GM10847 (cell line): ENCODE measurements around the gene FBXL14.

Experiments
- POLR2A ChIP-seq: IDR thresholded peaks from 2 replicates; pipeline ENCODE4 v1.6.1; 2011; ENCODE audit not compliant: insufficient read length; ENCODE audit errors: extremely low read depth

The FBXL14 gene, protein sequence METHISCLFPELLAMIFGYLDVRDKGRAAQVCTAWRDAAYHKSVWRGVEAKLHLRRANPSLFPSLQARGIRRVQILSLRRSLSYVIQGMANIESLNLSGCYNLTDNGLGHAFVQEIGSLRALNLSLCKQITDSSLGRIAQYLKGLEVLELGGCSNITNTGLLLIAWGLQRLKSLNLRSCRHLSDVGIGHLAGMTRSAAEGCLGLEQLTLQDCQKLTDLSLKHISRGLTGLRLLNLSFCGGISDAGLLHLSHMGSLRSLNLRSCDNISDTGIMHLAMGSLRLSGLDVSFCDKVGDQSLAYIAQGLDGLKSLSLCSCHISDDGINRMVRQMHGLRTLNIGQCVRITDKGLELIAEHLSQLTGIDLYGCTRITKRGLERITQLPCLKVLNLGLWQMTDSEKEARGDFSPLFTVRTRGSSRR

DNA sequence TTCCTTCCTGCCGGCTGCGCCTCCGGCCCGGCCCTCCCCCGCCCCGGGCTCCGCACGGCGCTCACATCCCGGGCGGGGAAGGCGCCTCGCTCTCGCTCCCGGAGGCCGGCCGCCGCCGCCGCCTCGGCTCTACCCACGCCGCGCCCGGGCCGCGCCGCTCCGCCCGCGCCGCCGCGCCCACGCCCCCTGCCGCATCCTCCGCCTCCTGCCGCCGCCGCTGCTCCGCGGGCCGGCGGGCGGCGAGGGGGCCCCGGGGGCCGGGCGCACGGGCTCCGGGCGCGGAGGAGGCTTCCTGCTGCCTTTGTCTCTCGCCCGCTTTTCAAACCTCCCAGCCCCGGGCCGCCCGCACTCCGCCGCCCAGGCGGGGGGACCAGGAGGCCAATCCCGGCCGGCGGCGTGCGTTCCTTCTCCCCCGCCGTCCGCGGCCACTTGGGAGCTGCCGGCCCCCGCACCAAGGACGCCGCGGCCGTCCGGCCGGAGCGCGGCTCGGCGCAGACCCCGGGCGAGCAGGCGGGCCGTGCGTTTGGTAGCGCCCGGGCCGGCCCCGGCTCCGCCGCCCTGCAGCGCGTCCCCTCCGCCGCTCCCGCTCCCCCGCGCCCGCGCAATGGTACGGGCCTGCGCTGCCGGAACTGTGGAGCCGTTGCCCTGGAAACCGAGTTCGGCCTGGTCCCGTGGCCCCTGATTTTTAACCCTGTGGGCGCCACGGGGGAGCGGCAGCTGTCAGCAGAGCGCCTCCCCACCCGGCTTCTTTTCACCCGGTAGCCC, at the start of gene FBXL14:
FBXL14 (minus strand) TSS at position 321 of the 765 bp plus-strand sequence. CDS start 515 bp downstream, outside the sequence.
- TF ChIP-seq POLR2A, result peak; percentile 24

GRCh38 chr12:1643905-1644533, 49.6 kb upstream of the FBXL14 start:
- no peak for TF ChIP-seq POLR2A

GRCh38 chr12:1643043-1643442, 48.7 kb upstream of the FBXL14 start:
- TF ChIP-seq POLR2A, result no peak

DNA sequence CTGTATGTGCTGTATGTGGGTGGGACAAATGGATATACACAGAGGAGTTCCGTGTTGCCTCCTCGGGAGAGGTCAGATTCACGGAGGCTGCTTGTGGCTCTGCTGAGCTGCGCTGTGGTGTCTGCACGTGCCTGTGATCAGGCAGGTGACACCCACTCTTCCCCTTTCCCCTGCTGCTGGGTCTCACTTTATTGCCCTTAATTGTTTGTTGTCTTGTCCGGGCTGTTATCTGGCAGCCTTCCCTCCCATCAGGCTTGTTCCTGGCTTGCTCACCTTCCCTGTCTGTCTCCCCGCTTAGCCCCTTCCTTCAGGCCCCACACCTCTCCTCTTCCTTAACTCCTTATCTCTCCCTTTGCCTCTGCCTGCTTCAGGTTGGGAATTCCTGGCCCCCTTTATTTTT, 48.1 kb upstream of the FBXL14 start:
- no peak for TF ChIP-seq POLR2A

- no peak for TF ChIP-seq POLR2A
These were observed 46.2 kb upstream of the FBXL14 start for GRCh38 chr12:1640328-1641234.

DNA sequence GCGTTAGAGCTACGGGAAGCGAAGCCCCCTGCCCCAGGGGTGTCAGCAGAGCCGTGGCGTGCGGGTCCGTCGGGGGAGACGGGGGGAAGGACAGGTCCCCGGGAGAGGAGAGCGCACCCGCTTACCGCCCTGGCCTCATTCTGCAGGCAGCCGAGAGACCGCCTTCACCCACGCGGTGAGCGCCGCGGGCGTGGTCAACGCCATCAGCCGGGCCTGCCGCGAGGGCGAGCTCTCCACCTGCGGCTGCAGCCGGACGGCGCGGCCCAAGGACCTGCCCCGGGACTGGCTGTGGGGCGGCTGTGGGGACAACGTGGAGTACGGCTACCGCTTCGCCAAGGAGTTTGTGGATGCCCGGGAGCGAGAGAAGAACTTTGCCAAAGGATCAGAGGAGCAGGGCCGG, 45.2 kb upstream of the FBXL14 start:
- no peak for TF ChIP-seq POLR2A

- no peak for TF ChIP-seq POLR2A
These were observed 43.8 kb upstream of the FBXL14 start for GRCh38 chr12:1638203-1638602.

DNA sequence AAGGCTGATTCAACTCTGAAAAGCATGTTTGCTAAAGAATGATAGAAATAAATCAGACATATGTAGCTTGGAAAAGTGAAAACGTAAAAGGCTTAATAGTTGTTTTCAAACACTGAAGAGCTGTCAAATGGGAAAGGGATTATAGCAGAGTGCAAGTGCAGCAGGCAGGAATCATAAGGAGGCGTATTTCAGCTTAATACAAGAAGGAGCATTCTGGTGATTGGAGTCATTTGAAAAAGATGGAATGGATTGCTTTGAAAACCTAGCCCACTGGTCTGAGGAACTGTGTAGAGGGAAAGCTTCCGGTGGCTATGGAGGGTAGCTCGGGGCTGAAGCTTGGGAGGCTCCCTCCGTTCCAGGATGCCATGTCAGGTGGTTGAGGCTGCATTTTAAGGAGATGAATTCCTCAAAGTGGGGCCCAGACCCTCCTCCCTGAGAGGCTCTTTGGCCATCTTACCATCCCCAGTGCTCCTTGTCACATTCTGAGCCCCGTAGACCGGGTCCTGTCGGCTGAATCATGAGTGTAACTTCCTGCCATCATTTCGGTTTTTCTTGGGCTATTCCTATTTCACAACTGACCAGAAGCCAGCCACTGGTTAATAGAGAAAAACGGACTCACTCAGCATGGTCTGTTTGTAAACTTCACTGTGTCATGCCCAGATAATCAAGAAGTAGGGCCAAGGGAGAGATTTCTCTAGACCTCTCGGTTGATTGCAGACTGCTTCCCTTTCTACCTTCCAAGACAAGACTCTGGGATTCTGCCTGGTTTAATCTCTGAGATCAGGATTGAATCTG, 41.1 kb upstream of the FBXL14 start:
- no peak for TF ChIP-seq POLR2A

GRCh38 chr12:1634590-1635191, 40.3 kb upstream of the FBXL14 start:
- TF ChIP-seq POLR2A, result no peak

DNA sequence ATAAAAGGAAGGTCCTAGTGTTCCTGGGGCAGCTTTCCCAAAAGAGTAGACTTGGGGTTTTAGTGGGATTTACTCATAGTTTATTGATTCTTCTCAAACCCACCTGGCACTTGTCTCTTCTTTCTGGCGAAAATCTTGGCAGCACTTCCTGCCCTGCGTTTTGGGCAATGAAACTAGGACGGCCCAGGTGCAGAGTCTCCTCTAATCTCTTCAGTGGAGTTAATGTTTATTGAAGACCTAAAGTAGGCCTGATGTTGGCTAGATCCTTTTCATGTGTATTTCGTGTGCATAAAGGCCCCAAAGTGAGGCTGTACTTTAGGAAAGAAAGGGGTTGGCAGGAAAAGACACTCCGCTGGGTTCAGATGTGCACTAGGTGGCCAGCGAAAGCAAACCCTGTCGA, 39.8 kb upstream of the FBXL14 start:
- TF ChIP-seq POLR2A, result no peak

DNA sequence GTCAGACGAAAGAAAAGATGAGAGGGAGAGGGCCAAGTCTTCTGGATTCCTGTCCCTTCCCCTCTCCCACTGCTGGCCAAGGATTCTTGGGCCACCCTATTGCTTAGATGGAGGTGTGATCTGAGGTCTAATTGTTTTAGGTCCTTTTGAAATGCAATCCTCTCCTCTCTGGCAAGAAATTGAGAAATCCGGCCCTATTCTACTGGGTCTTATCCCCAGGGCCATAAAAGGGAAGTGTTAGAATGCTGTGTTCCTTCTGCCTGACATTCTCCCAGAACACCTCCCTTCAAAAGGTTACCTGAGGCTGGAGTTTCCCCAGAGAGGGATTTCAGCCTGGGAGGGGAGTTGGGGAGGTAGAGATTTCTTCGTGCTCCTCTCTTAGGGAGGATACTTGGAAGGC, 39.1 kb upstream of the FBXL14 start:
- no peak for TF ChIP-seq POLR2A

GRCh38 chr12:1632702-1633101, 38.3 kb upstream of the FBXL14 start:
- no peak for TF ChIP-seq POLR2A

- TF ChIP-seq POLR2A, result no peak
These were observed 36.6 kb upstream of the FBXL14 start for GRCh38 chr12:1630827-1631591.
